GM10847 (cell line): ENCODE measurements around the gene NCOR1.

Experiments used
- POLR2A ChIP-seq: IDR thresholded peaks from 2 replicates; pipeline ENCODE4 v1.6.1; 2011; ENCODE audit not compliant: insufficient read length; ENCODE audit errors: extremely low read depth

The NCOR1 gene

GRCh38 chr17:16107165-16107770, 108.1 kb downstream of the NCOR1 start:
- no peak for TF ChIP-seq POLR2A

GRCh38 chr17:16106161-16106891, 109.0 kb downstream of the NCOR1 start:
- TF ChIP-seq POLR2A, result no peak

- no peak for TF ChIP-seq POLR2A
These were observed 111.1 kb downstream of the NCOR1 start for GRCh38 chr17:16104189-16104588.

GRCh38 chr17:16101440-16101839, 113.9 kb downstream of the NCOR1 start:
- no peak for TF ChIP-seq POLR2A

GRCh38 chr17:16100737-16101400, 114.5 kb downstream of the NCOR1 start:
- no peak for TF ChIP-seq POLR2A

GRCh38 chr17:16091773-16092172, 123.6 kb downstream of the NCOR1 start:
- no peak for TF ChIP-seq POLR2A

GRCh38 chr17:16086957-16087356, 128.4 kb downstream of the NCOR1 start:
- TF ChIP-seq POLR2A, result no peak

- no peak for TF ChIP-seq POLR2A
These were observed 130.2 kb downstream of the NCOR1 start for GRCh38 chr17:16085066-16085699.

GRCh38 chr17:16083223-16083622, 132.1 kb downstream of the NCOR1 start:
- TF ChIP-seq POLR2A, result no peak

GRCh38 chr17:16081507-16082087, 133.7 kb downstream of the NCOR1 start:
- no peak for TF ChIP-seq POLR2A

GRCh38 chr17:16080366-16080765, 135.0 kb downstream of the NCOR1 start:
- TF ChIP-seq POLR2A, result no peak

- TF ChIP-seq POLR2A, result no peak
These were observed 139.4 kb downstream of the NCOR1 start for GRCh38 chr17:16075949-16076348.

- no peak for TF ChIP-seq POLR2A
These were observed 140.9 kb downstream of the NCOR1 start for GRCh38 chr17:16074423-16074822.

- no peak for TF ChIP-seq POLR2A
These were observed 141.5 kb downstream of the NCOR1 start for GRCh38 chr17:16073845-16074244.

- TF ChIP-seq POLR2A, result no peak
These were observed 143.3 kb downstream of the NCOR1 start for GRCh38 chr17:16072031-16072430.
